ENCODE data around the gene RNU6-8.

The RNU6-8 gene

DNA sequence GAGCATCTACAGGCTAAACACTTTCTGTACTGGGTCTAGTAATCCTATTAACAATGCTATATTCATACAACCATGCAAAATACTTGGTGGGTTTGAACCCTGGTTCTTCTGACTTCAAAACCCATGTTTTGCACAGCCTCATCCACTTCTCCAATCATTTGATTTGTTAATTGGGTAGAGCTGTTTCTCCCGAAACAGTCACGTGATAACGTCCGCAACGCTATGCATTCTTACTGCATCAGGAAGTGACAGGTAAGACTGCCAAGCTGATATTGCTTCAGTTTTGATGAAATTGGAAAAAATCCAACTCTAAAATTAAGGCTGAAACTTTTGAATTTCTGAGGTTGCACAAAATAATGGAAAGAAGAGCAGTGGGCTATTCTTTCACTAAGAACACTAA, 31.6 kb downstream of the RNU6-8 start:
- Histone ChIP-seq H3K4me3 (ENCODE audit: low read depth, low read length) (no peak overlapping the region), H3K4me1 (ENCODE audit: control insufficient read depth, insufficient read depth, low read length) (no peaks in the 10 kb centered on the region), H3K9me3 (ENCODE audit: control insufficient read depth, insufficient read depth, low read depth, low read length) (no peaks in the 10 kb centered on the region), H3K27ac (ENCODE audit: extremely low read depth, low read depth, low read length) (no peak overlapping the region), H3K36me3 (ENCODE audit: control insufficient read depth in 2 of 2, insufficient read depth in 1 of 2, low read length in 2 of 2) (no peaks in the 10 kb centered on the region)
- TF ChIP-seq ZNF510 (tag by site-specific recombination; IDR thresholded peaks at IDR 0.05; ENCODE audit: insufficient replicate concordance), result no peak
- TF ChIP-seq GLI2 (tag by site-specific recombination; IDR thresholded peaks at IDR 0.05; ENCODE audit: borderline replicate concordance, low read depth), result no peak
- TF ChIP-seq ZNF560 (tag by site-specific recombination; IDR thresholded peaks at IDR 0.05; ENCODE audit: borderline replicate concordance), result no peak
- TF ChIP-seq, protein P1, sequence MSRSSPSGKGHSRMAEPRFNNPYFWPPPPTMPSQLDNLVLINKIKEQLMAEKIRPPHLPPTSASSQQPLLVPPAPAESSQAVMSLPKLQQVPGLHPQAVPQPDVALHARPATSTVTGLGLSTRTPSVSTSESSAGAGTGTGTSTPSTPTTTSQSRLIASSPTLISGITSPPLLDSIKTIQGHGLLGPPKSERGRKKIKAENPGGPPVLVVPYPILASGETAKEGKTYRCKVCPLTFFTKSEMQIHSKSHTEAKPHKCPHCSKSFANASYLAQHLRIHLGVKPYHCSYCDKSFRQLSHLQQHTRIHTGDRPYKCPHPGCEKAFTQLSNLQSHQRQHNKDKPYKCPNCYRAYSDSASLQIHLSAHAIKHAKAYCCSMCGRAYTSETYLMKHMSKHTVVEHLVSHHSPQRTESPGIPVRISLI (tag by site-specific recombination; IDR thresholded peaks at IDR 0.05), result no peak
- no peak for TF ChIP-seq OVOL3 (tag by site-specific recombination; IDR thresholded peaks at IDR 0.05)
- TF ChIP-seq ZBTB1 (tag by site-specific recombination; IDR thresholded peaks at IDR 0.05), result no peak
- TF ChIP-seq, protein P2, sequence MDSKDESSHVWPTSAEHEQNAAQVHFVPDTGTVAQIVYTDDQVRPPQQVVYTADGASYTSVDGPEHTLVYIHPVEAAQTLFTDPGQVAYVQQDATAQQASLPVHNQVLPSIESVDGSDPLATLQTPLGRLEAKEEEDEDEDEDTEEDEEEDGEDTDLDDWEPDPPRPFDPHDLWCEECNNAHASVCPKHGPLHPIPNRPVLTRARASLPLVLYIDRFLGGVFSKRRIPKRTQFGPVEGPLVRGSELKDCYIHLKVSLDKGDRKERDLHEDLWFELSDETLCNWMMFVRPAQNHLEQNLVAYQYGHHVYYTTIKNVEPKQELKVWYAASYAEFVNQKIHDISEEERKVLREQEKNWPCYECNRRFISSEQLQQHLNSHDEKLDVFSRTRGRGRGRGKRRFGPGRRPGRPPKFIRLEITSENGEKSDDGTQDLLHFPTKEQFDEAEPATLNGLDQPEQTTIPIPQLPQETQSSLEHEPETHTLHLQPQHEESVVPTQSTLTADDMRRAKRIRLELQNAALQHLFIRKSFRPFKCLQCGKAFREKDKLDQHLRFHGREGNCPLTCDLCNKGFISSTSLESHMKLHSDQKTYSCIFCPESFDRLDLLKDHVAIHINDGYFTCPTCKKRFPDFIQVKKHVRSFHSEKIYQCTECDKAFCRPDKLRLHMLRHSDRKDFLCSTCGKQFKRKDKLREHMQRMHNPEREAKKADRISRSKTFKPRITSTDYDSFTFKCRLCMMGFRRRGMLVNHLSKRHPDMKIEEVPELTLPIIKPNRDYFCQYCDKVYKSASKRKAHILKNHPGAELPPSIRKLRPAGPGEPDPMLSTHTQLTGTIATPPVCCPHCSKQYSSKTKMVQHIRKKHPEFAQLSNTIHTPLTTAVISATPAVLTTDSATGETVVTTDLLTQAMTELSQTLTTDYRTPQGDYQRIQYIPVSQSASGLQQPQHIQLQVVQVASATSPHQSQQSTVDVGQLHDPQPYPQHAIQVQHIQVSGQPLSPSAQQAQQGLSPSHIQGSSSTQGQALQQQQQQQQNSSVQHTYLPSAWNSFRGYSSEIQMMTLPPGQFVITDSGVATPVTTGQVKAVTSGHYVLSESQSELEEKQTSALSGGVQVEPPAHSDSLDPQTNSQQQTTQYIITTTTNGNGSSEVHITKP (tag by site-specific recombination; IDR thresholded peaks at IDR 0.05), result no peak
- no peak for TF ChIP-seq YY2 (tag by site-specific recombination; IDR thresholded peaks at IDR 0.05)
- no peak for TF ChIP-seq ZNF48 (tag by site-specific recombination; IDR thresholded peaks at IDR 0.05)
- TF ChIP-seq ZFHX2 (tag by site-specific recombination; conservative IDR thresholded peaks at IDR 0.05), result no peak
- TF ChIP-seq ZNF239 (tag by site-specific recombination; IDR thresholded peaks at IDR 0.05), result no peak
- TF ChIP-seq ZFP69B (tag by site-specific recombination; IDR thresholded peaks at IDR 0.05), result no peak
- no peak for TF ChIP-seq ZNF394 (tag by site-specific recombination; IDR thresholded peaks at IDR 0.05; ENCODE audit: borderline replicate concordance)
- no peak for TF ChIP-seq GLIS1 (tag by site-specific recombination; IDR thresholded peaks at IDR 0.05)
- POLR2A ChIA-PET, result no interaction called here
- CTCF ChIA-PET, result no interaction called here

DNA sequence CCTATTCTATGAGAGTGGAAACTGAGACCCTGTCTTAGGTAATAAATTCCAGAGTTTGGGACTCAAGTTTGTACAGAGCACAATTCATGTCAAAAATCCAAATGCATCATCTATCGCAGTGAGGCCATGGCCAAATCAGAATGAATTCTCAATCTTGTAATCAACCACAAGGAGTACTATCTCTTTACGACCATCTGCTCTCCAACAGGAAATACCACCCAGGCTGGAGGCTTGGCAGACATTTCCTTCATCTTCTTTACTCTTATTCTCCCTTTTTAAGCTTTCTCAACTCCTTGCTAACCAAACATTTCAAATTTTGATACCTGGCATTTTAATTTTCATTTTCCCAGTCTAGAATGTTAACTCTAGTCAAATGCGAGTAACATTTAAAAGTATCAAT, 33.9 kb downstream of the RNU6-8 start:
- Histone ChIP-seq H3K36me3 (ENCODE audit: control insufficient read depth in 2 of 2, insufficient read depth in 1 of 2, low read length in 2 of 2) (no peaks in the 10 kb centered on the region), H3K9me3 (ENCODE audit: control insufficient read depth, insufficient read depth, low read depth, low read length) (no peaks in the 10 kb centered on the region), H3K27ac (ENCODE audit: extremely low read depth, low read depth, low read length) (no peak overlapping the region), H3K4me3 (ENCODE audit: low read depth, low read length) (no peak overlapping the region), H3K4me1 (ENCODE audit: control insufficient read depth, insufficient read depth, low read length) (no peaks in the 10 kb centered on the region)
- ChIA-PET POLR2A (no interaction called here), CTCF (interaction anchor here (0.7 kb wide), 1 partner anchor 37 kb away, joined by 3 read pairs; no protein-coding TSS in a partner anchor)
- no peak for TF ChIP-seq ZNF747 (tag by site-specific recombination; IDR thresholded peaks at IDR 0.05)
- no peak for TF ChIP-seq ZNF600 (tag by site-specific recombination; IDR thresholded peaks at IDR 0.05)
- TF ChIP-seq ZNF530 (tag by site-specific recombination; IDR thresholded peaks at IDR 0.05; ENCODE audit: low read depth), result no peak

DNA sequence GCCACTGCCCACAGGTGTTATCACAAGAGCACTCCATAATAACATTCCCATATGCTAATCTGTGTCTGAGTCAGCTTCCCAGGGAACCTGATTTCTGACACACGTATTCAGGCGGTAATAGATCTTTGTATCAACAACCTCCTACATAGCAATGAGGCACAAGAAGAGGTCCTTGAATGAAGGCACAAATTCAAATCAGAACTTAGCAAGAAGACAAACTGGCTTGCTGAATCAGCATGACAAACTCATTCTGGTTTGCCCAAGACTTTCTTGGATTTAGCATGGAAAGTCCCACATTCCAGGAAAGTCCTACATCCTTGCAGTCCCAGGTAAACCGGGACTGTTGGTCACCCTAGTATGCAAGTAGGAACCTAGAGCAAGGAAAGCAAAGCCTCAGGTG, 35.2 kb downstream of the RNU6-8 start:
- Histone ChIP-seq H3K4me3 (ENCODE audit: low read depth, low read length) (no peak overlapping the region), H3K4me1 (ENCODE audit: control insufficient read depth, insufficient read depth, low read length) (no peaks in the 10 kb centered on the region), H3K27ac (ENCODE audit: extremely low read depth, low read depth, low read length) (no peak overlapping the region), H3K9me3 (ENCODE audit: control insufficient read depth, insufficient read depth, low read depth, low read length) (no peaks in the 10 kb centered on the region), H3K36me3 (ENCODE audit: control insufficient read depth in 2 of 2, insufficient read depth in 1 of 2, low read length in 2 of 2) (no peaks in the 10 kb centered on the region)
- ChIA-PET POLR2A (interaction anchor here (0.6 to 1.5 kb wide), 2 partner anchors 79 to 91 kb away, joined by 5 read pairs; partner anchors contain the start of gene ARHGAP5), CTCF (interaction anchor here (0.7 kb wide), 1 partner anchor 82 kb away, joined by 5 read pairs; no protein-coding TSS in a partner anchor)
- TF ChIP-seq GLIS1 (tag by site-specific recombination; IDR thresholded peaks at IDR 0.05), result 0 out of 2 replicates have a peak, but pooled peaks have one; percentile 17
- no peak for TF ChIP-seq ZBTB48 (tag by site-specific recombination; IDR thresholded peaks at IDR 0.05)

Measured in HEK293 (cell line).